HFFc6 (cell line): ENCODE measurements around the gene RTN4RL2. TPM values are rescaled to one million over a fixed set of nuclear protein-coding genes. Genes with fewer than 3 reads are reported as not detected.

Experiments used
- DNase-seq: peaks from one replicate; pipeline ENCODE4 v3.0.0-alpha.2; 2018
- H3K27ac Mint-ChIP-seq: 2 replicates; pipeline ENCODE4 v1.8.0; 2020; ENCODE audit warnings: mild to moderate bottlenecking, mixed read lengths
- H3K27me3 Mint-ChIP-seq: 2 replicates; pipeline ENCODE4 v1.8.0; 2021; ENCODE audit warnings: mild to moderate bottlenecking, moderate library complexity, mixed read lengths; ENCODE audit not compliant: insufficient read depth
- H3K36me3 Mint-ChIP-seq: 2 replicates; pipeline ENCODE4 v1.8.0; 2021; ENCODE audit warnings: low read depth, mixed read lengths
- H3K4me1 Mint-ChIP-seq: 2 replicates; pipeline ENCODE4 v1.8.0; 2020; ENCODE audit warnings: low read depth, mixed read lengths
- H3K4me3 Mint-ChIP-seq: 2 replicates; pipeline ENCODE4 v1.8.0; 2020; ENCODE audit warnings: mild to moderate bottlenecking, moderate library complexity, mixed read lengths
- H3K9me3 Mint-ChIP-seq: 2 replicates; pipeline ENCODE4 v1.8.0; 2020; ENCODE audit warnings: mild to moderate bottlenecking, mixed read lengths
- CTCF ChIP-seq: fragments of 200-600 bp; sonication (generic); IDR thresholded peaks from 2 replicates; pipeline ENCODE4 v1.5.0; 2021; ENCODE audit warnings: antibody characterized with exemption, mild to moderate bottlenecking
- total RNA-seq, 6 experiments: library from RNA; stranded (reverse); fragmentation: NEBNext Ultra II Directional; extraction: Animal tissue kit (Norgen Biotek cat#: 25700); gene quantifications; 2 replicates in 1 of 6; 3 replicates in 5 of 6; pipeline ENCODE4 v1.2.3, GENCODE V29; 2021

The RTN4RL2 gene
- total RNA-seq, 6 experiments from 2014 or later, result 0.09 to 0.66 (median 0.35) TPM

DNA sequence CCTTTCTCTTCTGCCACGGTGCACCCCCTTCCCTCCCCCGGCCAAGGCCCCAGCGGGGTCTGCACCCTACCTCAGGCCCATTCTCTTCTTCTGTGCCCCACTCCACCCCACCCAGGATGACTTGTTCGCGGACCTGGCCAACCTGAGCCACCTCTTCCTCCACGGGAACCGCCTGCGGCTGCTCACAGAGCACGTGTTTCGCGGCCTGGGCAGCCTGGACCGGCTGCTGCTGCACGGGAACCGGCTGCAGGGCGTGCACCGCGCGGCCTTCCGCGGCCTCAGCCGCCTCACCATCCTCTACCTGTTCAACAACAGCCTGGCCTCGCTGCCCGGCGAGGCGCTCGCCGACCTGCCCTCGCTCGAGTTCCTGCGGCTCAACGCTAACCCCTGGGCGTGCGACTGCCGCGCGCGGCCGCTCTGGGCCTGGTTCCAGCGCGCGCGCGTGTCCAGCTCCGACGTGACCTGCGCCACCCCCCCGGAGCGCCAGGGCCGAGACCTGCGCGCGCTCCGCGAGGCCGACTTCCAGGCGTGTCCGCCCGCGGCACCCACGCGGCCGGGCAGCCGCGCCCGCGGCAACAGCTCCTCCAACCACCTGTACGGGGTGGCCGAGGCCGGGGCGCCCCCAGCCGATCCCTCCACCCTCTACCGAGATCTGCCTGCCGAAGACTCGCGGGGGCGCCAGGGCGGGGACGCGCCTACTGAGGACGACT is 15.9 kb downstream of the RTN4RL2 start:
- no peak for DNase-seq
- Mint-ChIP-seq H3K36me3 (no peaks in the 10 kb centered on the region), H3K27ac (no peak overlapping the region)

GRCh38 chr11:57476757-57477506 is 16.6 kb downstream of the RTN4RL2 start:
- Mint-ChIP-seq H3K9me3 (no peaks in the 10 kb centered on the region), H3K4me3 (peak overlapping the region; percentile 66), H3K27me3 (peaks cover 34% of the 10 kb centered on the region), H3K4me1 (peaks cover 5% of the 10 kb centered on the region; the same call in 1 of the 2 replicates), H3K27ac (no peak overlapping the region), H3K36me3 (no peaks in the 10 kb centered on the region)
- peak; percentile 68 for TF ChIP-seq CTCF
- DNase-seq, result peak; percentile 27

More for the DNA sequence above, 15.9 kb downstream of the RTN4RL2 start:
- Mint-ChIP-seq H3K27me3 (peaks cover 34% of the 10 kb centered on the region), H3K9me3 (no peaks in the 10 kb centered on the region), H3K4me1 (peaks cover 5% of the 10 kb centered on the region; the same call in 1 of the 2 replicates), H3K4me3 (no peak overlapping the region)
- no peak for TF ChIP-seq CTCF

GRCh38 chr11:57477507-57478189 is 17.3 kb downstream of the RTN4RL2 start:
- Mint-ChIP-seq H3K9me3 (no peaks in the 10 kb centered on the region), H3K36me3 (no peaks in the 10 kb centered on the region), H3K4me3 (no peak overlapping the region), H3K27ac (no peak overlapping the region), H3K27me3 (peaks cover 36% of the 10 kb centered on the region), H3K4me1 (peaks cover 5% of the 10 kb centered on the region; the same call in 1 of the 2 replicates)
- no peak for TF ChIP-seq CTCF
- no peak for DNase-seq

GRCh38 chr11:57479021-57479663 is 18.8 kb downstream of the RTN4RL2 start:
- no peak for DNase-seq
- no peak for TF ChIP-seq CTCF
- no peak overlapping the region for H3K4me3 Mint-ChIP-seq
- H3K27me3 Mint-ChIP-seq, result peaks cover 30% of the 10 kb centered on the region
- H3K27ac Mint-ChIP-seq, result no peak overlapping the region
- no peaks in the 10 kb centered on the region for H3K36me3 Mint-ChIP-seq
- H3K4me1 Mint-ChIP-seq, result peaks cover under 1% of the 10 kb centered on the region; the same call in 1 of the 2 replicates
- no peaks in the 10 kb centered on the region for H3K9me3 Mint-ChIP-seq

GRCh38 chr11:57479911-57480310 is 19.6 kb downstream of the RTN4RL2 start:
- Mint-ChIP-seq H3K4me3 (no peak overlapping the region), H3K4me1 (no peaks in the 10 kb centered on the region), H3K27ac (no peak overlapping the region), H3K27me3 (peaks cover 24% of the 10 kb centered on the region), H3K36me3 (no peaks in the 10 kb centered on the region), H3K9me3 (no peaks in the 10 kb centered on the region)
- DNase-seq, result no peak
- no peak for TF ChIP-seq CTCF
